ENCODE measurements around the gene PARP16. TPM values are rescaled to one million over a fixed set of nuclear protein-coding genes. Genes with fewer than 3 reads are reported as not detected.

The PARP16 gene
- total RNA-seq, 1 donor from 2014 or later, result 3.4 TPM

- DNase-seq (ENCODE audit: low spot score), result peak; percentile 35
These were observed 25.8 kb upstream of the PARP16 start for GRCh38 chr15:65312400-65312916.

DNA sequence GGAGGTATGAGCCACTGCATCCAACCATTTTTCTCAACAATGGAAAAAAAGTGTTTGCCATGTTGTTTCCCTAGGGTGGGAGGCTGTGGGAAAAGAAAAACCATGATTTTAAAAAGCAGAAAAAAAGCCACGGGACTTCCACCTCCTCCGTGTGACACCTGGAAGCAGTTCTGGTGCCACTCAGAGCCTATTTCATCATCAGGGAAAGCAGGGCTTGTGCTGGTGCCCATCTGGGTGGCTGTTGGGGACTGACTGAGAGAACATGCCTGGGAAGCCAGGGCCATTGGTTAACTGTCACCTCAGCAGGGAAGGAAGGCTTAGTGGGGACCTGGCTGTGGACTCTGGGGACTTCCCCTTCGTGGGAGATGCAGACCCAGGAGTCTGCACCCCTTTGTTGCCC is 25.1 kb upstream of the PARP16 start:
- DNase-seq (ENCODE audit: low spot score), result no peak

DNA sequence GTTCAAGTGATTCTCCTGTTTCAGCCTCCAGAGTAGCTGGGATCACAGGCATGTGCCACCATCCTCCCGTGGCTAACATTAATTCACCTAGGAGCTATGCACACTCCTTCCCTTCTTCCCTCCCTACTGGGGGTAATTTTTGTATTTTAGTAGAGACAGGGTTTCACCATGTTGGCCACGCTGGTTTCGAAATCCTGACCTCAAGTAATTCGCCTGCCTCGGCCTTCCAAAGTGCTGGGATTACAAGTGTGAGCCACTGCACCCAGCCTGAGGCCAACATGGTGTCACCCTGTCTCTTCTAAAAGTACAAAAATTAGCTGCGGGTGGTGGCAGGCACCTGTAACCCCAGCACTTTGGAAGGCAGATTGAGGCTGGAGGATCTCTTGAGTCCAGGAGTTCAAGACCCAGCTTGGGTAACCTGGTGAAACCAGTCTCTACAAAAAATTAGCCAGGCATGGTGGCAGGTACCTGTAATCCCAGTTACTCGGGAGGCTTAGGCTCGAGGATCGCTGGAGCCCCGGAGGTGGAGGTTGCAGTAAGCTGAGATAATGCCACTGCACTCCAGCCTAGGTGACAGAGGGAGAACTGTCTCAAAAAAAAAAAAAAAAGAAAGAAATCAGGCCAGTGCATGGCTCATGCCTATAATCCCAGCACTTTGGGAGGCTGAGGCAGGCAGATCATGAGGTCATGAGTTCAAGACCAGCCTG is 23.9 kb upstream of the PARP16 start:
- DNase-seq (ENCODE audit: low spot score), result no peak

GRCh38 chr15:65309882-65310418 is 23.3 kb upstream of the PARP16 start:
- DNase-seq (ENCODE audit: low spot score), result no peak

DNA sequence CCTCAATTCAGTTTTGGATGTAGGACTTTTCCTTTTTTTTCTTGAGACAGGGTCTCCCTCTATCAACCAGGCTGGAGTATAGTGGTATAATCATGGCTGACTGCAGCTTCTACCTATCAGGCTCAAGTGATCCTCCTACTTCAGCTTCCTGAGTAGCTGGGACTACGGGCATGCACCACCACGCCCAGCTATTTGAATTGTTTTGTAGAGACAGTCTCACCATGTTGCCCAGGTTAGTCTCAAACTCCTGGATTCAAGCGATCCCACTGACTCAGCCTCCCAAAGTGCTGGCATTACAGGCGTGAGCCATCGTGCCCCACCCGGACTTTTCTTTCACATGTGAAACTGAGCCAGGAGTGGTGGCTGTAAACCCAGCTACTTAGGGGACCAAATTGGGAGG is 21.3 kb upstream of the PARP16 start:
- no peak for DNase-seq (ENCODE audit: low spot score)

GRCh38 chr15:65306551-65306950 is 19.9 kb upstream of the PARP16 start:
- DNase-seq (ENCODE audit: low spot score), result no peak

DNA sequence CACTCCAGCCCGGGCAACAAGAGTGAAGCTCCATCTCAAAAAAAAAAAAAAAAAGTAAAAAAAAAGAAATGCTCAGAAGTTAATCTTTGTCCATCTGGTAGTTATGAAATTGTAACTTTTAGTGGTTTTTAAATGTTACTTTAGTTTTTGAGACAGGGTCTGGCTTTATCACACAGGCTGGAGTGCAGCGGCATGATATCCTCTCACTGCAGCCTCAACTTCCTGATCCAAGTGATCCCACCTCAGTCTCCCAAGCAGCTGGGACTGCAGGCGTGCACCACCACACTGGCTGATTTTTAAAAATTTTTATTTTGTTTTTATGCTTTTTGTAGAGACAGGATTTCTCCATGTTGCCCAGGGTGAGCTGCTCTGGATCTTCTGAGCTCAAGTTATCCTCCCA is 19.1 kb upstream of the PARP16 start:
- DNase-seq (ENCODE audit: low spot score), result no peak

- DNase-seq (ENCODE audit: low spot score), result no peak
These were observed 18.6 kb upstream of the PARP16 start for GRCh38 chr15:65305150-65305758.

DNA sequence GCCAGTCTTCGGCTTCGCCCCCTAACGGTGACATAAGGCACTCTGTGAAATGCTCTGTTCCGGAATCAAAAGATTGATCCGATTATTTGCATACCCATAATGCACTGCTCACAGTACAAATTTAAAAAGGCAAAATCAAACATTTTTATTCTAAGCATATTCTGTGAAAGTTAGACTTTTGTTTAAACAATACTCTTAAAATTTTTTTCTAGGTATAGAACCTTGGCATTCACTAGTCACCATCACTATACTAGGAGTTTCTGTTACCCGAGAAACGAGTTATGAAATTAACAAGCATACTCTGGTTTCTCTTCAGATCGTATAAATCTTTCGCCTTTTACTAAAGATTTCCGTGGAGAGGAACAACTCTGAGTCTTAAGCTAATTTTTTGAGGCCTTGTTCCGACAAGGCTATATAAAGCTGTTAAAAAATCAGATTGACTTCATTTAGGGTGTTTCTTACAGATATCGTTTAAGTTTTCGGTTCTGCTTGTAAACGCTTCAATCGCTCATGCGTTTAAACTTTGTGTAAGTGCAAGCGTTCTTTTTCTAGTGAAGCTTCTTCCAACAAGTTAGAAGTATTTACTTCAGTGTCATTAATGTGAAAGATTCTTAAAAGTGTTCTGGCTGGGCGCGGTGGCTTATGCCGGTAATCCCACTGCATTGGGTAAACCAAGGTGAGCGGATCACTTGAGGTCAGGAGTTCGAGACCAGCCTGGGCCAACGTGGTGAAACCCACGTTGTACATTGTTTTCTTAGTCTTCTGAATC is 17.9 kb upstream of the PARP16 start, which contains the start of gene RNU5B-1:
RNU5B-1 (plus strand) TSS at position 297 of the 769 bp plus-strand sequence.
- DNase-seq (ENCODE audit: low spot score), result peak; percentile 98

DNA sequence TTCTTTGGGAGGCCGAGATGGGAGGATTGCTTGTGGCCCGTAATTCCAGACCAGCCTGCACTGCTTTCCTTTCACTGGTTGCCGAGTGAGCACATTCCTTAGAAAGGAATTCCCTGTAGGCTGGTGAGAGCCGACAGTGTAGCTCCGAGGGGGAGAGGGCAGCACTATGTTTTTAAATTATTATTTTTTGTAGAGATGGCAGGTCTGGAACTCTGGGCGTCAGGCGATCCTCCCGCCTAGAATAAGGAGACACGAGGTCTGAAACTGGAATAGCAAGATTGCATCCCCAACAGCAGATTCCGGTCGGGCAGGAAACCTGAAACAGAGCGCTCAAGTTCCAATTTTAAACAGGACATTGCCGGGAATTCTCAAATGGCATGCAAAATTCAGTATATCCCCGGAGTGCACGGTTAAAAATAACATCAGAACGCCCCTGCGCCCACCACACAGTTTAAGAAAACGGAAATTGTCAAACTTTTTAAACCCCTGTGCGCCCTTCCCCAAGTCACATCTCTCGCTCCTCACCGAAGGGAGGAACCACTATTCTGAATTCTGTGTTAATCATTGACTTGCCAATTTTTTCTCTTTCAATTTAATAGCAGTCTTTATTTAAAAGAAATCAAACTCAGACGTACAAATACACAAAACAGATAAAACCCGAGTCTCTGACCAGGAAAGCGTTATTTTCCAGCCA is 17.2 kb upstream of the PARP16 start:
- DNase-seq (ENCODE audit: low spot score), result peak; percentile 89

DNA sequence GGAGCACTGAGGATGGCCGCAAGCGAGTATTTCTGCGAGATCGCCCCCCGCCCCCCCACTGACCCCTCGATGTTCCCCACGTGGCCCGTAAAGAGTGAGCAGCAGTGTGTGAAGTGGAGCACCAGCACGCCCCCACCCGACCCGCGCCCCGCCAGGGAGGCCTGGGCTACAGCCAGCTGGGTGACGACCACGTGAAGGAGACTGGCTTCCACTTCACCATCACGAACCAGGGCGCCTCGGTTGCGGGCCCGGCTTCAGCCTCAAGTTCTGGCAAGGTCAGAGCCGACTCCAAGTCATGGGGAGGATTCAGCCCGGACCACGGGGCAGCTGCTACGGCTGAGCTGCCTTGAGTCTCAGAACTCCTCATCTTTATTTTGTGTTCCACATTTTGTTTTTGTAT is 15.4 kb upstream of the PARP16 start:
- no peak for DNase-seq (ENCODE audit: low spot score)

DNA sequence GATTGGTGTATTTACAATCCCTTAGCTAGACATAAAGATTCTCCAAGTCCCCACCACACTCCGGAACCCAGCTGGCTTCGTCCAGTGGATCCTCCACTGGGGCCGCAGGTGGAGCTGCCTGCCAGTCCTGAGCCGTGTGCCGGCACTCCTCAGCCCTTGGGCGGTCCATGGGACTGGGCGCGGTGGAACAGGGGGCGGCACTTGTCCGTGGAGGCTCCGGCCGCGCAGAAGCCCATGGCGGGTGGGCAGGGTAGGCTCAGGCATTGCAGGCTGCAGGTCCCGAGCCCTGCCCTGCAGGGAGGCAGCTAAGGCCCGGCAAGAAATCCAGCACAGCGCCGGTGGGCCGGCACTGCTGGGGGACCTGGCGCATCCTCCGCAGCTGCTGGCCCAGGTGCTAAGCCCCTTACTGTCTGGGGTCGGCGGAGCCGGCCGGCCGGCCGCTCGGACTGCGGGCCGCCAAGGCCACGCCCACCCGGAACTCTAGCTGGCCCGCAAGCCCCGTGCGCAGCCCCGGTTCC is 14.3 kb upstream of the PARP16 start:
- DNase-seq (ENCODE audit: low spot score), result no peak

DNA sequence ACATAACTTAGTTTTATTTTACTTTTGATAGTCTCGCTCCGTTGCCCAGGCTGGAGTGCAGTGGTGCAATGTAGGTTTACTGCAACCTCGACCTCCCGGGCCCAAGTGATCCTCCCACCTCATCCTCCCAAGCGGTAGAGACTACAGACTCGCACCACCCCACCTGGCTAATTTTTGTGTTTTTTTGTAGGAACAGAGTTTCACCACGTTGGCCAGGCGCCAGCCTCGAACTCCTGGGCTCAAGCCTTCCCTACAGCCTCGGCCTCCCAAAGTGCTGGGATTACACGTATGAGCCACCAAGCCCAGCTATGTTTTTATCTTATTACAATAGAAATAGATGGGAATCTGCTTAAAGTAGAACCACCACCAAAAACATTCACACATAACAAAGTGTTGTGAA is 12.0 kb upstream of the PARP16 start:
- DNase-seq (ENCODE audit: low spot score), result no peak

DNA sequence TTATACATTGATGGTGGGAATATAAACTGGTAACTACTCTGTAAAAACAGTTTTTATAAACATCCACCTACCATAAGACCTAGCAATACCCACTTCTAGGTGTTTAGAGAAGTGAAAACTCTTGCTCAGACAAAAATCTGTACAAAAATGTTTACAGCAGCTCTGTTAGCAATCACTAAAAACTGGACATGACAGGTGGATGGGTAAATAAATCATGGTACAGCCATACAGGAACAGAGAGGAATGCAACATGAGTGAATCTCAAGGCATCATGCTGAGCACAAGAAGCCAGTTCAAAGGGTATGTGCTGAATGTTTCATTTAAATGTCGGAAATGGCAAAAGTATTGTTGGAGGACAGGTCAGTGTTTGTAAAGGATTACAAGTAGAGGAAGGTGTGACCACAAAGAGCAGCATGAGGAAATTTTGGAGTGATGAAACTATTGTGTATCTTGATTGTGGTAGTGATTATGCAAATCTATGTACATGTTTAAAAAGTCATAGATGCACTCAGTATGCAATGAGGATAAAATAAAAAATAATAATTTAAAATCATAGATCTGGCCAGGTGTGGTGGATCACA is 6.3 kb upstream of the PARP16 start:
- DNase-seq (ENCODE audit: low spot score), result peak; percentile 28

GRCh38 chr15:65290228-65290627 is 3.5 kb upstream of the PARP16 start:
- no peak for DNase-seq (ENCODE audit: low spot score)

DNA sequence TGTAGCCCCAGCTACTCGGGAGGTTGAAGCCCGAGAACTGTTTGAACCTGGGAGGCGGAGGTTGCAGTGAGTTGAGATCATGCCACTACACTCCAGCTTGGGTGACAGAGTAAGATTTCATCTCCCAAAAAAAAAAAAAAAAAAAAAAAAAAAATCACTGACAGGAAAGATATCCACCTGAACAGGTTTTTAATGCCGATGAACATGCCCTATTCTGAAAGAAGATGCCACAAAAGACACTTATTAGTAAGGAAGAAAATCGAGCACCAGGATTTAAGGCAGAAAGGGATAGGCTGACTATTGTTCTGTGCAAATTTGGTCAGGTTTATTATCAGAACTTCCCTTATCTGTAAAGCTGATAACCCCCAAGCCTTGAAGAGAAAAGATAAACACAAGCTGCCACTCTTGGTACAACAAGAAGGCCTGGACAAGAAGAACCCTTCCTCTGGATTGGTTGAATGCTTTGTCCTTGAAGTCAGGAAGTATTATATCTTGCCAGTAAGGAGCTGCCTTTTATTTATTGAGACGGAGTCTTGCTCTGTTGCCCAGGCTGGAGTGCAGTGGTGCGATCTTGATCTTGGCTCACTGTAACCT is 2.7 kb upstream of the PARP16 start:
- no peak for DNase-seq (ENCODE audit: low spot score)

DNA sequence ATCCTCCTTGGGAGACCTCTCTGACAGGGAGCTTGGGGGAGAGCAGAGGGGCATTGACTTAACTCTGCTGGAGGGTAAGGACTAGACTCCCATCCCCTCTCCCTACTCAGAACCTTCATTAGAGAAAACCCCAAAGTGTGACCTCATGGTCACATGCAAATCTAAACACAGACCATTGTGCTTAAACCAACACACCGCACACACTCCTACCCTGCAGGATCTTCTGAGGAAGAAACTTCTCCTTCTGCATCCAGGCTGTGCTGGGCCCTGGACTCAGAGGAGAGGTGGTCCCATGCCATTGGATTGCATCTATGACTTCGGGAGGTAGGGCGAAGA is 805 bp upstream of the PARP16 start:
- no peak for DNase-seq (ENCODE audit: low spot score)

- DNase-seq (ENCODE audit: low spot score), result no peak
These were observed 497 bp downstream of the PARP16 start for GRCh38 chr15:65286069-65286703.

DNA sequence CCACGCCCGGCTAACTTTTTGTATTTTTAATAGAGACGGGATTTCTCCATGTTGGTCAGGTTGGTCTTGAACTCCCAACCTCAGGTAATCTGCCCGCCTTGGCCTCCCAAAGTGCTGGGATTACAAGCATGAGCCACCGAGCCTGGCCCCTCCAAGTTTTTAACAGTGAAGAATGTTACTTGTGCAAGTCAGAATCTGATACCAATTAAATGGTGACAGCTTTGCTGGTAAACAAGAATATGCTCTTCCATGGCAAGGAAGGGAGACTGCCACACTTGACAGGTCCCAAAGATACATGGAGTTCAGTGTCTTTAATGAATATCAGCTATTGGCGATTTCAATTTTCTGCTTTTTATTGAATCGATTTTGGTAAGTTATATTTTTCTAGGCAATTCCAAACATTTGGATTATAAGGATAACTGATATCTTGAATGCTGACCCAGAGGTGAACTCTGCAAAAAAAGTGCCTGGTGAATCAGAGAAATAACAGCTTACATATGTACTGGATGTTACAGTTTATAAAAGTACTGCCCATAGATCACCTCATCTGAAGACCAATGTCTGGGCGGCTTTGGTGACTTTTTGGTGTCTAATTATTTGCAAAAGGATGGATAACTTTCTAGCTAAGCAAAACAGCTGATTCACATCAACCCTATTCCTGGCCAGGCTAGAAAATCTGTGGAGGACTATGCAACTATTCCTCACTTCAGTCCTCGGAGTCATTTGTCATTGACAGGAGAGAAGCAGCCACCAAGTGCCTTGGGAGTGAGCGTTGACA is 1.2 kb downstream of the PARP16 start:
- peak; percentile 39 for DNase-seq (ENCODE audit: low spot score)
